A204.1 (cell line): ENCODE results near the gene CHEK1.
"Not testable (repeated sequence)": the region's sequence is repeated elsewhere in the genome, so short reads cannot be mapped to it uniquely, and the experiment has no call there.

Experiments used
- FAIRE-seq: peaks from 2 replicates; lab custom pipeline; 2012; peaks lifted over from hg19 to GRCh38; lab: Jason Lieb, UNC

CHEK1 gene

GRCh38 chr11:125624756-125625213, at the start of gene CHEK1:
CHEK1 (plus strand) TSS chr11:125625163; CDS start chr11:125626769, 1,606 bp downstream.
- no peak for FAIRE-seq

GRCh38 chr11:125577181-125577580, 47.8 kb upstream of the CHEK1 start:
- FAIRE-seq: not testable (repeated sequence)

DNA sequence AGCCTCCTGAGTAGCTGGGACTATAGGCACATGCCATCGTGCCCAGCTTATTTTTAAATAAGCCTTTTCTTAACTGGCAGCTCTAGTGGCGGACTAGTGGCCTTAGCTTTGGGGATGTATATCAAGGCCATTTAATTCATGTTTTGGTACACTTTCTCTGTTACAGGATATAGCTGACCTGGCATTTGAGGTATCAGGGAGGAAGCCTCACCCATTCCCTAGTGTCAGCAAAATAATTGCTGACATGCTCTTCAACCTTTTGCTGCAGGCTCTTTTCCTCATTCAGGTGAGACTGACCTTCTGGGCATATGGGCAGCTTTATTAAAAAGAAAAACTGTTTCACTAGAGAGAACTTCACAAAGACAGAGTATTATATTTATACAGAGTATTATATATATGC, 46.2 kb upstream of the CHEK1 start:
- FAIRE-seq: no peak

- FAIRE-seq: no peak
These were observed 45.2 kb upstream of the CHEK1 start for GRCh38 chr11:125579811-125580210.

GRCh38 chr11:125583496-125583895, 41.5 kb upstream of the CHEK1 start:
- no peak for FAIRE-seq

GRCh38 chr11:125585487-125585886, 39.5 kb upstream of the CHEK1 start:
- FAIRE-seq: no peak

DNA sequence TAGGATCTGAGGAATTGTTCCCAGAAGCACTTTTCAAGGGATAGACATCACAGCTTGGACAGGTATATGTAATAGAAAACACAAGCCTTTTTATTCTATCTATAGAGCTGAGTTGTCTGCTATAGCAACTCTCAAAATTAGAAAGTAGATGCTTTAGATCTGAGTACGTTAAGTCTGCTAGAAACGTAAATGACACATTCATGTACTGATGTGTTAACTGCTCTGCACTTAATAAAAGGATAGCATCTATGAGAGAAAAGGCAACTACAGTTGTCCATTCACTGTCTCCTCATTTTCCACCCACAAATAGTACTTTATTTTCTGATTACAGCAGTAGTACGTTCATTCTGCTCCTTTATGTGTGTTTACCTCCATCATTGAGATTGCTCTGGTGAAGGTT, 38.3 kb upstream of the CHEK1 start:
- FAIRE-seq: no peak

DNA sequence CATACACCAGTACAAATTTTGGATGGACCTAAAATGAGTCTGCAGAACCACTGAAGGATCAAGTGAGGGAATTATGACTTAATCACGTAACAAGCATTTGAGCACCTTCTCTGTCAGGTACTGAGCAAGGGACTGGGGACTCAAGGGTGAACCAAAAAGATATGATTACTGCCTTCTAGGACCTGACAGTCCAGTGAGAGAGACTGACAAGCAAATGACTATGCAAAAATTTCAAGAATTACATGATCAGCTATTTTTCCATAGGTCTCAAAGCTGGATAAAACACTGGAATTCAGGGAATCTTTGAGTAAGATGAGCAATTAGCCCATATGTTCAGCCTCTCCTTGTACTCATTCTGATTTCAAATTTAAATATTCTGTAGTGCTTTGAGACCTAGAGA, 37.5 kb upstream of the CHEK1 start:
- FAIRE-seq: no peak

DNA sequence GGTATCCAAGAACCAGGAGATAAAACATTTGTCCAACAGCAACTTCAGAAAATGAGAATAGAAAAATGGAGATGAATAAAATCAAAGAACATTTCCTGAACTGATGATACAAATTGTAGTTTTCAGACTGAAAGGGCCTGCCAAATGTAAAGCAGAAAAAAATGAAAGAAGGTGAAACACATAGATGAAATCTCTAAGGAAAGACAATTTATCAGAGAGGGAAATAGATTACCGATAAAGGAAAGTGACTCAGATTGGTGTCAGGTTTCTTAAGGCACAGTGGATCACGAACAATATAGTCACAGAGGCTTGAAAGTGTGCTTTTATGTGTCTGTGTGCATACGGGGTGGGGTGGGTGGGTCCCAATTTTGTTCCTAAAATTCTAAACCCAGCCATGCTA, 36.5 kb upstream of the CHEK1 start:
- no peak for FAIRE-seq

DNA sequence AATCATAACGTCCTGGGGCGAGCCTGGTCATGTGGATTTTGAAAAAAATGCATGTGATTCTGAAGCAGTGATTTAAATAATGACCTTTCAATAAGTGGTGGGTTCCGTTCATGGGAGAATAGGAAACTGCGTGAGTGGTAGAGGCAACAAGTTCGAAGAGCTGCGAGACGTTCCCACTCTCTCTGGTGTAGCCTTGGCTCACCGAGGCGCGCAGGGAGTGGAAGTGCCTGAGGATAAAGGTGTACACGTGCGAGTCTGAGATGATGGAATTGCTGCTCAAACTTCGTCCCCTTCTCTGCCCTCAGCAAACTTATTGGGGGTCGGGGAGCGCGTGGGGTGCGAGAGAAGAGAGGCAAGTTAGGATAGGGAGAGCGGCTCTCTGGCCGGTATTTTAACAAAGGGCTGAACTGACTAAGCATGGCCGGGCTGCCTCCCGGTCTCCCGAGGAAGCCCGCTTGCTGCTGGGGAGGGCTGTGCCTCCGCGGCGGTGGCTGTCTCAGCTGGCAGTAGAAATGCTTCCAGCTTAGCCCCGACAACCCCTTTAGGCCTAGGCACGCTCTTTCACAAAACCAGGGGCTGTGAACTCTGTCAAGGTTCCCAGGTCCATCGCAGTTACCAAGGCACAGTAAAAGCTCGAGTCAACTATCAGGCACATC, 33.2 kb upstream of the CHEK1 start:
- no peak for FAIRE-seq

GRCh38 chr11:125592305-125593113, 32.5 kb upstream of the CHEK1 start, which contains the start of gene STT3A:
STT3A (plus strand) TSS chr11:125592852; CDS start chr11:125595916, 3,064 bp downstream.
- FAIRE-seq: peak; percentile 99

DNA sequence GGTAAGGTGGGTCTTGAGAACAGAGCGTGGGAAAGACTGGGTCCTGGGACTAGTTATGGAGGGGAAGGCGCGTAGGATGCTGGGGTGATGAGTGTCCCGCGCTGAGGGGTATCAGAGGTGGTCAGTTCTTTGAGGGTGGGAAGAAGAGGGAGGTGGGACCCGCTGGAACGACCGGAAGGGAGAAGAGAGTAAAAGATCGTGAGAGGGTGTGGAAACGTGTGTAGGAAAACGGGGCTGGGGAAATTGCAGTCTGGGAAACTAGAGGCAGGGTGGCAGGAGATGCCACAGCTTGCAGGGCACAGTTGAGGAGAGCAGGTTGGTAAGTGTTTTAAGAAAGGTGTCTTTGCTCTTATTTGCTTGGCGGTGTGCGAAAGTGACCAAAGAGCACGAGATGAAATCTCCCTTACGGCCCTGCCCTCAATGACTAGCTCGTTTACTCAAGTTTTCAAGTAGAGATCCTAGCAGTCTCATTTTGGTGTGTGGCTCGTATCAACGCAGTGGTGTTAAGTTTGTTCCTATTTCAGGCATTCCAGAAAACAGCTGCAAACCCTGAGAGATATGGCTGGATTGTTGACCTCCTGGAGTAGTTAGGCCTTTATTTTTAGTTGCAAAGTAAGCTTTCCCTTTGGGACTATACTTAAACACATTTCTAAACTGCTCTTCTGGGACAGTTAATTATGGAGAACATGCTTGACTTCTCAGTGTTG, 31.7 kb upstream of the CHEK1 start:
- FAIRE-seq: no peak

- FAIRE-seq: no peak
These were observed 30.0 kb upstream of the CHEK1 start for GRCh38 chr11:125594958-125595357.

GRCh38 chr11:125600663-125601062, 24.3 kb upstream of the CHEK1 start:
- FAIRE-seq: no peak

- FAIRE-seq: no peak
These were observed 21.8 kb upstream of the CHEK1 start for GRCh38 chr11:125603207-125603606.

DNA sequence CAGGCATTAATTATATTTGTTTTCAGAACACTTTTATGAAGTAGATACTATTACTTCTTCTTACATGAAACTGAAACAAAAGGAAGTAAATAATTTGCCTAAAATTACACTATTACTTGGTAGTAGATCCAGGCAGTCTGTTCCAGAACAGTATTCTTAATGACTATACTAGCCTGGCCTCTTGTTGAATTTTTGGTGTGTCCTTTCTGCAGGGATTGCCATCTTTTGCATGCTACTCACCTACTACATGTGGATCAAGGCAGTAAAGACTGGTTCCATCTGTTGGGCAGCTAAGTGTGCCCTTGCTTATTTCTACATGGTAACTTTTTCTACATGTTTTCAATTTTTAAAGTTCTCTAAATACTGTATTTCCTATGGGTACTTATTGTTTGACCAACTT, 19.5 kb upstream of the CHEK1 start:
- FAIRE-seq: no peak

- FAIRE-seq: no peak
These were observed 15.4 kb upstream of the CHEK1 start for GRCh38 chr11:125609545-125609944.

DNA sequence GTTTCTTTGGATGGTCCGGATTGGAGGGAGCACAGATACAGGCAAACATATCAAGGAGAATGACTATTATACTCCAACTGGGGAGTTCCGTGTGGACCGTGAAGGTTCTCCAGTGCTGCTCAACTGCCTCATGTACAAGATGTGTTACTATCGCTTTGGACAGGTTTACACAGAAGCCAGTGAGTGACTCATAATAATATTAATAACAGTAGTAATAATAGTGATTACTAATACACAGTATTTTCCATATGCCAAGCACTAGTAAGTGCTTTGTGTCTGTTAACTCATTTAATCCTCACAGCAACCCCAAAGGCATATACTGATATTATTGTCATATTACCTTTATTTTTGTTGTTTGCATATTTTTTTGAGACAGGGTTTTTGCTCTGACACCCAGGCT, 6.6 kb upstream of the CHEK1 start:
- FAIRE-seq: no peak

DNA sequence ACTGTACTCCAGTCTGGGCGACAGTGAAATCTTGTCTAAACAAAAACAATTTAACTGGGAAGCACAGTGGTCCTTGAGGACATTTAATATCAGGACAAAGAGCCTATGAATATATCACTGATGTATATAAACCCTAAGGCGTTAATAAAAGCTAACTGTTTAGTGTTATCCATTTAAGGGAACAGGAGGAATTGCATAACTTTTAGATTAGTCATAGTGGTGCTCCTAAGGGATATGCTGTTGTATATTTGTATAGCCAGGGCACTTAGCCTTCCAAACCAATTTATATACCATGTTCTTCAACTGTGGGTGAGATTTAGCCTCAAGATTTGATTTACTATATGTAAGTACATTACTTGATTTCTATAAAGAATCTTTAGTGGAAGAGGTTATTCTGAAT, 3.0 kb upstream of the CHEK1 start:
- FAIRE-seq: no peak

GRCh38 chr11:125623064-125623463, 1.9 kb upstream of the CHEK1 start:
- FAIRE-seq: no peak

DNA sequence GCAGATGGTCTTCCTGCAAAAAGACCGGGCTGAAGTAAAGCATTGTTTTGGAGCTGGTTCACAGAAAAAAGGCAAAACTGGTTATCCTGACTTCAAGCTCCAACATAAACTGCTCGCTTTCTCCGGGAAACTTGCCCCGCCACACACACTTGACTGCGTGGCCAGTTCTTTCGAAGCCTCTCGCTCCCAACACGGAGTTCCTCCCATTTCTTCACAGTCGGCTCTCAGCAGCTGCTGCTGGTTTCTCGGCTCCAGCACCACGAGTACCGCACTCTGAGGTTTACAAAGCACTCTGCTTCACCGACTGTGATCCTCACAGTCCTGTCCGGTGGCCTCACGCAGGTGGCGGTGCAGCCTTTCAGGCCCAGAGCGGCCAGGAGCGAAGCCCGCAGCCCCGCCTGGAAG, 264 bp downstream of the CHEK1 start:
- no peak for FAIRE-seq

DNA sequence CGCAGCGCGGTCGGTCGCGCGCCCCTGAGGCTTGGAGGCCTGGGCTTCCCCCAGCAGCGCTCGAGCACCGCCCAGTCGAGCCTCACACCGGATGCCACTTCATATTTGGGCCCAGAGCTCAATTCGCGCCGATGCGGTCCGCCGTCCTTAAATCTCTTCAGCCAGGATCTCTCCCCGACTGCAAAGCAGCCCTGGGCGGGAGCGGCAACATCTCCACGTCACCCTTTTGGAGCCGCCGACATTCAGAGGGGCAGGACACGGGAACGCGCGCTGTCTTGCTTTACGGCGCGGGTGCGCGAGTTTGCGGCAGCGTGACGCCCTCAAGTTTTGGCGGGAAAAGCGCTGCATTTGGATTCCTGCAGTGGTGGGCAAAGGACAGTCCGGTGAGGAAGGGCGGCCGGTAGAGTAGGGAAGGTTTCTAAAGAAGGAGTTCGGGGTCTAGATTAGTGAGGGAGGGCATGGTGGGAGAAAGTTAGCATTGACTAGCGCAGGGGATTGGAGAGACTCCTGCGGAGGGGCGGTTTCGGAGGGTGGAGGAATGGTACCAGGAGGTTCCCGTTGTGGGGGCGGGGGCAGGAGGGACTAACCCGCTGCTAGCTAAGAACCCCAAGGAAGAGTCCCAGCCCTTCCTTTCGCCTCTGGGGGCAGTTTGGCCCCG, 796 bp downstream of the CHEK1 start:
- peak; percentile 88 for FAIRE-seq
